Right ventricle myocardium inferior (tissue), 1 donor: ENCODE measurements around the gene TRIP13. TPM values are rescaled to one million over a fixed set of nuclear protein-coding genes. Genes with fewer than 3 reads are reported as not detected.
"Not testable (repeated sequence)": the region's sequence is repeated elsewhere in the genome, so short reads cannot be mapped to it uniquely, and the experiment has no call there.

ENCODE experiments used
- ATAC-seq: fragments of 200-7000 bp; cut with Tn5 transposase; one replicate; pipeline ENCODE4 v1.9.1; 2020; ENCODE audit warnings: mild to moderate bottlenecking, moderate library complexity
- DNase-seq: peaks from one replicate; pipeline ENCODE4 v3.0.0; 2021; ENCODE audit errors: missing footprints
- intact Hi-C: fragments of 100-400 bp; cut with DNase I; formaldehyde crosslinking; loops from one replicate; pipeline ENCODE4 v1.11.0; 2022
- total RNA-seq: library from RNA; stranded (reverse); fragmentation: NEBNext Ultra II Directional; extraction: Animal tissue kit (Norgen Biotek cat#: 25700); gene quantifications from one replicate; pipeline ENCODE4 v1.2.1, GENCODE V29; 2021
- donor health status: DM: no; HTN: yes; CAD: no; lungs with severe emphysema.

Gene TRIP13
- total RNA-seq, 1 donor from 2014 or later: 0.38 TPM

GRCh38 chr5:926417-927171 is 33.9 kb downstream of the TRIP13 start:
- intact Hi-C loops: no loop called here
- DNase-seq (no peak), ATAC-seq (peak; percentile 87)

GRCh38 chr5:927172-928015 is 34.7 kb downstream of the TRIP13 start:
- DNase-seq: no peak
- intact Hi-C loops: no loop called here
- no peak for ATAC-seq

DNA sequence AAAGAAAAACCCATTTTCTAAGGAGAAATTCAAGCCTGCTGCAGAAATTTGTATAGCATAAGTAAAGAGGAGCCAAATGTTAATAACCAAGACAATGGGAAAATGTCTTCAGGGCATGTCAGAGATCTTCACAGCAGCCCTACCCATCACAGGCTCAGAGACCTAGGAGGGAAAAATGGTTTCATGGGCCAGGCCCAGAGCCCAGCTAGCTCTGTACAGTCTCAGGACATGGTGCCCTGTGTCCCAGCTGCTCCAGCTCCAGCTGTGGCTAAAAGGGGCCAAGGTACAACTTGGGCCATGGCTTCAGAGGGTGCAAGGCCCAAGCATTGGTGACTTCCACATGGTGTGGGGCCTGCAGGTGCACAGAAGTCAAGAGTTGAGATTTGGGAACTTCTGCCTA is 36.5 kb downstream of the TRIP13 start:
- intact Hi-C loops, ATAC-seq, DNase-seq: not testable (repeated sequence)

DNA sequence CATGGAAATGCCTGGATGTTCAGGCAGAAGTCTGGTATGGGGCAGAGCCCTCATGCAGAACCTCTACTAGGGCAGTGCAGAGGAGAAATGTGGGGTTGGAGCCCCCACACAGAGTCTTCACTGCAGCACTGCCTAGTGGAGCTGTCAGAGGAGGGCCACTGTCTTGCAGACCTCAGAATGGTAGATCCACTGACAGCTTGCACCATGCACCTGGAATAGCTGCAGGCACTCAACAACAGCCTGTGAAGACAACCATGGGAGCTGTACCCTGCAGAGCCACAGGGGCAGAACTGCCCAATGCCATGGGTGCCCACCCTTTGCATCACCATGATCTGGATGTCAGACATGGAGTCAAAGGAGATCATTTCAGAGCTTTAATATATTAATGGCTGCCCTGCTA is 36.9 kb downstream of the TRIP13 start:
- DNase-seq: no peak
- no peak for ATAC-seq
- intact Hi-C loops: no loop called here

- intact Hi-C loops: no loop called here
- ATAC-seq: no peak
Observed at GRCh38 chr5:930866-931265, 38.2 kb downstream of the TRIP13 start.

GRCh38 chr5:931570-932145 is 39.0 kb downstream of the TRIP13 start:
- ATAC-seq: no peak
- intact Hi-C loops: no loop called here
- no peak for DNase-seq

More at GRCh38 chr5:930866-931265, 38.2 kb downstream of the TRIP13 start:
- DNase-seq: no peak

DNA sequence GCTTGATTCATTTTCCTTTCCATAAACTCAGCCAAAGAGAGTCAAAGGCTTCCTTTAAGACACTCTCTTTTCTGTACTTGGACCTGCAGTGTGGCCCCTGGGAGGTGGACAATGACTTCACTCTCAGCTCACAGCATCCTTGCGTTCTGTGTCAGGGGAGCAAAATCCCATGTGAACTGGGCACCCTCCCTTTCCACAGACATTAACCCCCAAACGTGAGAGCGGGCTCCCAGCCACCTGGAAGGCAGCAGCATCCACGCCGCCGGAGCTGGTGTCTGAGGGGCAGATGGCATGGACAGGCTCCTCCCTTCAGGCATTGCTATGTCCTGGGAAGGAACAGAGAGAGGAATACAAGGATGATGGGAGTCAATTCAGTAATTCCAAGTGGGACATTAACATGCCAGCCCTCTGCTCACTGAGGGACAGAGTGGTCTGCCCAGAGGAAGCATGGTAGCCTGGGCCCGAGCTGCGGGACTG is 39.5 kb downstream of the TRIP13 start:
- intact Hi-C loops: no loop called here
- DNase-seq: no peak
- no peak for ATAC-seq

DNA sequence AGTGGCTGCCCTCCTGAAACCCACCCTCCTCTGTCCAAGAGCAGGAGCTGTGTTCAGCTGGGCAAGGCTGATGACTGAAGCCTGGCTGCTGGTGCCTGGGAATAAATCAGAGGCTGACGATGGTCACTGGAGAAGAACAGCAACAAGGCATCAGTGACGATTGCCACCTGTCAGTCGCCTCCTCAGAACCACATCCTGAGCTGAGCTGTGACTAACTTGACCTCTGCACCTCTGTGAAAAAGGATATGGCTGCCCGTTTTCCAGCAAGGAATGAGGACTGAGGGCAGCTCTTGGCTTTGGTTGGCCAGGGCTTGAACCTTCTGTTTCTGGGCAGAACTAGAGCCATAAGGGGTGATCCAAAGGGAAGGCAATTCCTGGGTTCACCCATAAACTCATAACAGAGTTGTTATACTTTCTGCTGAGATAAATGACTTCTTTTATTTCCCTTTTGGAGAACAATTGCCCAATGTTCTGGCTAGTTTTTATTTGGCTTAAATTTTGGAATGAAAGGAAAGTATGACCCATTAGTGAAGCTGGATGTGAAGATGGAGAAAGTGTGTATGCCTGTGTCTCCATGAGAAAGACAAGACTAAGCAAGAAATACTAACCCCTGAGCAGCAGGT is 40.1 kb downstream of the TRIP13 start:
- intact Hi-C loops: no loop called here
- ATAC-seq: peak; percentile 74
- no peak for DNase-seq

DNA sequence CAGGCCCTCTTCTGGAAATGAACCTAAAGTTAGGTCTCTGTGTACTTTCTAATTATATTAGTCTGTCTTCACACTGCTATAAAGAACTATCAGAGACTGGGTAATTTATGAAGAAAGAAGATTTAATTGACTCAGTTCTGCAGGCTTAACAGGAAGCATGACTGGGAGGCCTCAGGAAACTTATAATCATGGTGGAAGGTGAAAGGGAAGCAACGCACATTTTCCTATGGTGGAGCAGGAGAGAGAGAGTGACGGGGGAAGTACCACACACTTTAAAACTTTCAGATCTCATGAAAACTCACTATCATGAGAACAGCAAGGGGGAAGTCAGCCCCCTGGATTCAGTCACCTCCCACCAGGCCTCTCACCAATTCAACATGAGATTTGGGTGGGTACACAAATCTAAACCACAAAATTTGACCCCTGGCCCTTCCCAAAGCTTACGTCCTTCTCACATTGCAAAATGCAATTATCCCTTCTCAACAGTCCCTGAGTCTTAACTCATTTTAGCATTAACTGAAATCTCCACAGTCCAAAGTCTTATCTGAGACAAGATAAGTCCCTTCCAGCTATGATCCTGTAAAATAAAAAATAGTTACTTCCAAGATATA is 40.7 kb downstream of the TRIP13 start:
- intact Hi-C loops: no loop called here
- ATAC-seq (no peak), DNase-seq (no peak)

DNA sequence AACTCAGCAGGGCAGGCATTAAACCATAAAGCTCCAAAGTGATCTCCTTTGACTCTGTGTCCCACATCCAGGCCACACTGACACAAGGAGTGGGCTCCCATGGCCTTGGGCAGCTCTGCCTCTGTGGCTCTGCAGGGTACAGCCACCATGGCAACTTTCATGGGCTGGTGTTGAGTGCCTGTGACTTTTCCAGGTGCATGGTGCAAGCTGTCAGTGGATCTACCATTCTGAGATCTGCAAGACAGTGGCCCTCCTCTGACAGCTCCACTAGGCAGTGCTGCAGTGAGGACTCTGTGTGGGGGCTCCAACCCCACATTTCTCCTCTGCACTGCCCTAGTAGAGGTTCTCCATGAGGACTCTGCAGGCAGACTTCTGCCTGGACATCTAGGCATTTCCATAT is 41.3 kb downstream of the TRIP13 start:
- ATAC-seq, intact Hi-C loops, DNase-seq: not testable (repeated sequence)

- intact Hi-C loops, ATAC-seq, DNase-seq: not testable (repeated sequence)
Observed at GRCh38 chr5:934381-934967, 41.8 kb downstream of the TRIP13 start.

GRCh38 chr5:935510-936084 is 42.9 kb downstream of the TRIP13 start:
- intact Hi-C loops: no loop called here

GRCh38 chr5:936149-937144 is 43.8 kb downstream of the TRIP13 start:
- intact Hi-C loops: no loop called here
- no peak for DNase-seq

More at GRCh38 chr5:935510-936084, 42.9 kb downstream of the TRIP13 start:
- DNase-seq (no peak), ATAC-seq (no peak)

GRCh38 chr5:937151-937924 is 44.7 kb downstream of the TRIP13 start:
- ATAC-seq: no peak
- no peak for DNase-seq
- intact Hi-C loops: no loop called here

More at GRCh38 chr5:936149-937144, 43.8 kb downstream of the TRIP13 start:
- no peak for ATAC-seq

DNA sequence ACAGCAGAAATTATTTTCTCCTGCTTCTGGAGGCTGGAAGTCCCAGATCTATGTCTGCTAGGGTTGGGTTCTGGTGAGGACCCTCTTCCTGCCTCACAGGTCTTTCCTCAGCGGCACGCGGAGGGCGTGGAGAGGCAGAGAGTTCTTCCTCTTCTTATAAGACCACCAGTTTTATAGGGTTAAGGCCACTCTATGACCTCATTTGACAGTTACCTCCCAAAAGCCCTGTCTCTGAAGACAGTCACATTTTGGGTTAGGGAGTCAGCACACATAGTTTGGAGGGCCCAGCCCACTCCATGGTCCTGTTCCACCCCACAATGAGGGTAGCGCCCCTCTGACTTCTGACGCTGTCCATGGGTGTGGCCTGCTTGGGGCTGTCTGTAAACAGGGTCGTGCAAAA is 46.7 kb downstream of the TRIP13 start:
- intact Hi-C loops: no loop called here
- ATAC-seq (no peak), DNase-seq (no peak)

- intact Hi-C loops, DNase-seq, ATAC-seq: not testable (repeated sequence)
Observed at GRCh38 chr5:940741-941140, 48.1 kb downstream of the TRIP13 start.
